ENCODE data around the gene HCST. TPM values are rescaled to one million over a fixed set of nuclear protein-coding genes. Genes with fewer than 3 reads are reported as not detected.
A peak's percentile ranks its signal among the peaks of the same experiment; 100 is the strongest.

The HCST gene
- total and polyA plus RNA-seq, 2 of the 13 experiments (the other 11 are each of a cell fraction or from before 2014, with no cell fraction given): 0.24 to 1.2 TPM

GRCh38 chr19:35915443-35915842, 13.1 kb downstream of the HCST start:
- no peaks in the 10 kb centered on the region for H3K9me3 ChIP-seq (ENCODE audit: low read length)
- H3K4me1 ChIP-seq (ENCODE audit: insufficient read depth, low read length): peaks cover 9% of the 10 kb centered on the region
- H3K27me3 ChIP-seq (ENCODE audit: control insufficient read depth in 1 of 2, insufficient read depth in 2 of 2, low read length in 2 of 2): no peaks in the 10 kb centered on the region
- DNase-seq (ENCODE audit: low spot score) (no peak), ATAC-seq (no peak), FAIRE-seq (no peak)
- WGBS (ENCODE audit: low lambda C conversion rate): 3% methylated on average over 3 of the region's 3 CpGs
- CTCF ChIA-PET (ENCODE audit: low intra/inter-chr PET ratio, low total read pairs): no interaction called here
- POLR2A ChIA-PET: no interaction called here
- intact Hi-C loops (cut with micrococcal nuclease; ENCODE audit: unreplicated experiment) (no loop called here), in situ Hi-C loops (cut with HindIII; ENCODE audit: extremely low pct_ligation_motif_present, low pct_unique_long_range_greater_than_20kb) (no loop called here)
- TF ChIP-seq IKZF1 (IDR thresholded peaks at IDR 0.05): no peak
- TF ChIP-seq NCOA2 (CRISPR knock-in tag; IDR thresholded peaks at IDR 0.05): no peak
- TF ChIP-seq LCORL (IDR thresholded peaks at IDR 0.05): no peak
- no peak for TF ChIP-seq LCORL (CRISPR knock-in tag; IDR thresholded peaks at IDR 0.05)
- TF ChIP-seq NR1H2 (CRISPR knock-in tag; IDR thresholded peaks at IDR 0.05; ENCODE audit: borderline replicate concordance, low read depth): no peak
- TF ChIP-seq SMC3 (IDR thresholded peaks at IDR 0.05; ENCODE audit: low read length): no peak
- no peak for TF ChIP-seq BCL6 (CRISPR knock-in tag; IDR thresholded peaks at IDR 0.05)
- TF ChIP-seq ZC3H13 (CRISPR knock-in tag; IDR thresholded peaks at IDR 0.05): no peak
- TF ChIP-seq POLR2G (IDR thresholded peaks at IDR 0.05; ENCODE audit: low read depth, low read length): no peak
- TF ChIP-seq E2F5 (CRISPR knock-in tag; conservative IDR thresholded peaks at IDR 0.05): no peak
- H3K36me3 ChIP-seq (replicated peaks in 1 of 2; ENCODE audit: control insufficient read depth in 1 of 2, insufficient read depth in 2 of 2, low read length in 2 of 2): no peaks in the 10 kb centered on the region
- H3K9ac ChIP-seq (ENCODE audit: insufficient read depth, low read depth, low read length): no peak overlapping the region
- H3K4me2 ChIP-seq (ENCODE audit: low read depth, low read length): no peak overlapping the region
- H3K4me3 ChIP-seq (replicated peaks in 1 of 3; ENCODE audit: insufficient read depth in 1 of 3, low read depth in 2 of 3, low read length in 3 of 3): no peak overlapping the region
- H3K79me2 ChIP-seq (ENCODE audit: insufficient read depth, low read length): no peaks in the 10 kb centered on the region
- H3K27ac ChIP-seq (ENCODE audit: extremely low read length, insufficient read depth, low read length): no peak overlapping the region
- H4K20me1 ChIP-seq (ENCODE audit: insufficient read depth, low read length): no peaks in the 10 kb centered on the region
- no peak overlapping the region for H2AFZ ChIP-seq (ENCODE audit: low read length)
- BruUV-seq (replicated peaks): no TSS peak

- Histone ChIP-seq H2AFZ (ENCODE audit: low read length) (no peak overlapping the region), H3K79me2 (ENCODE audit: insufficient read depth, low read length) (no peaks in the 10 kb centered on the region), H3K9ac (ENCODE audit: insufficient read depth, low read depth, low read length) (no peak overlapping the region), H3K9me3 (ENCODE audit: low read length) (no peaks in the 10 kb centered on the region), H3K4me3 (replicated peaks in 1 of 3; ENCODE audit: insufficient read depth in 1 of 3, low read depth in 2 of 3, low read length in 3 of 3) (no peak overlapping the region), H4K20me1 (ENCODE audit: insufficient read depth, low read length) (no peaks in the 10 kb centered on the region), H3K36me3 (replicated peaks in 1 of 2; ENCODE audit: control insufficient read depth in 1 of 2, insufficient read depth in 2 of 2, low read length in 2 of 2) (no peaks in the 10 kb centered on the region), H3K4me1 (ENCODE audit: insufficient read depth, low read length) (peaks cover 9% of the 10 kb centered on the region), H3K4me2 (ENCODE audit: low read depth, low read length) (no peak overlapping the region), H3K27me3 (ENCODE audit: control insufficient read depth in 1 of 2, insufficient read depth in 2 of 2, low read length in 2 of 2) (no peaks in the 10 kb centered on the region), H3K27ac (ENCODE audit: extremely low read length, insufficient read depth, low read length) (no peak overlapping the region)
- WGBS (ENCODE audit: low lambda C conversion rate): 0% methylated on average over 7 of the region's 11 CpGs
- intact Hi-C loops (cut with micrococcal nuclease; ENCODE audit: unreplicated experiment) (no loop called here), in situ Hi-C loops (cut with HindIII; ENCODE audit: extremely low pct_ligation_motif_present, low pct_unique_long_range_greater_than_20kb) (no loop called here)
- peak; percentile 58 for FAIRE-seq
- no TSS peak for BruUV-seq (replicated peaks)
- CTCF ChIA-PET (ENCODE audit: low intra/inter-chr PET ratio, low total read pairs): no interaction called here
- DNase-seq (ENCODE audit: low spot score): no peak
- POLR2A ChIA-PET: no interaction called here
- no peak; the same call in 2 of the 3 replicates for ATAC-seq
- TF ChIP-seq ZNF83 (CRISPR knock-in tag; IDR thresholded peaks at IDR 0.05; ENCODE audit: borderline replicate concordance) (no peak), DBP (CRISPR knock-in tag; IDR thresholded peaks at IDR 0.05; ENCODE audit: not compliant biosample characterization) (no peak), HOXA3 (CRISPR knock-in tag; IDR thresholded peaks at IDR 0.05) (0 out of 2 replicates have a peak, but pooled peaks have one; percentile 11), HBP1 (CRISPR knock-in tag; IDR thresholded peaks at IDR 0.05; ENCODE audit: low read depth) (no peak), ZKSCAN8 (CRISPR knock-in tag; IDR thresholded peaks at IDR 0.05; ENCODE audit: borderline replicate concordance) (no peak), ZNF441 (CRISPR knock-in tag; IDR thresholded peaks at IDR 0.05; ENCODE audit: borderline replicate concordance) (peak; percentile 95), ZNF460 (CRISPR knock-in tag; IDR thresholded peaks at IDR 0.05; ENCODE audit: borderline replicate concordance) (no peak), HNF4A (CRISPR knock-in tag; IDR thresholded peaks at IDR 0.05) (peak; percentile 22; the same call in 1 of the 2 replicates), PHB2 (IDR thresholded peaks at IDR 0.05; ENCODE audit: partially characterized antibody) (no peak), CEBPG (CRISPR knock-in tag; IDR thresholded peaks at IDR 0.05) (peak; percentile 69), SMC3 (IDR thresholded peaks at IDR 0.05; ENCODE audit: low read length) (no peak)
Observed at GRCh38 chr19:35919306-35919705, 17.0 kb downstream of the HCST start.
